Stimulated activated CD4-positive, alpha-beta T cell treated with anti-CD3 and anti-CD28 coated beads, TNF-alpha, amount 100 ng/mL, for 48 hours (primary cell): ENCODE results near the gene GGCX.
"Not testable (repeated sequence)": the region's sequence is repeated elsewhere in the genome, so short reads cannot be mapped to it uniquely, and the experiment has no call there.

Experiments used
- DNase-seq, 3 donors: peaks; one replicate each; pipeline ENCODE4 v3.0.0-alpha.2; 2020; ENCODE audit warnings: low read depth in 3 of 3

The GGCX gene

GRCh38 chr2:85594715-85595300 lies 33.5 kb upstream of the GGCX start:
- DNase-seq, result no peak

DNA sequence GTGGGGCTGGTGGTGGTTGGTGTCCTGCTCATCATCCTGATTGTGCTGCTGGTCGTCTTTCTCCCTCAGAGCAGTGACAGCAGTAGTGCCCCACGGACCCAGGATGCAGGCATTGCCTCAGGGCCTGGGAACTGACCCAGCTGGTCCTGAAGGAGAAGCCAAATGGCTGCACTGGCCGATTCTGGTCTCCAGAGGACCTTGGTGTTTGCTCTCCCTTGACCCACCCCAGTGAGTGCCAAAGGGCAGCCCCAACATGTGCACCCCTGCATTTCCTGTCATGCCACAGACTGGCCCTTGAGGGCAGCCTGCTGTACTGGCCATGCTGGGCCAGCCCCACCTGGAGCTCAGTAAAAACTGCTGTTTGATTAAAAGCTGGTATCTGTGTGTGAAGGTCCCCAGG lies 31.7 kb upstream of the GGCX start:
- no peak for DNase-seq

- not testable (repeated sequence) for DNase-seq
Measured at GRCh38 chr2:85592299-85592698, 31.0 kb upstream of the GGCX start.

DNA sequence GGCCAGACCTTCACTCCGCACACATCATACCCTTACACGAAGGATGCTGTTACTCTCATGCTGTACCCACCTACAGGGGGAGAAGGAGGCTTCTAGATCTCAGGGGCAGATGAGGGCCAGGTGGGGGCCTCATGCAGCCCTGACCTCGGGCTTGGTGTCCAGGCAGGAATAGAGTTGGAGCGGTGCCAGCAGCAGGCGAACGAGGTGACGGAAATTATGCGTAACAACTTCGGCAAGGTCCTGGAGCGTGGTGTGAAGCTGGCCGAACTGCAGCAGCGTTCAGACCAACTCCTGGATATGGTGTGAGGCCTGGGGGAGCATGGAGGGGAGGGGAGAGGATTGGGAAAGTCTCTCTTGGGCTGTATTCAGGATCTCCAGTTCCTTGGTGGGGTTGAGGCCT lies 30.3 kb upstream of the GGCX start:
- DNase-seq, result no peak

DNA sequence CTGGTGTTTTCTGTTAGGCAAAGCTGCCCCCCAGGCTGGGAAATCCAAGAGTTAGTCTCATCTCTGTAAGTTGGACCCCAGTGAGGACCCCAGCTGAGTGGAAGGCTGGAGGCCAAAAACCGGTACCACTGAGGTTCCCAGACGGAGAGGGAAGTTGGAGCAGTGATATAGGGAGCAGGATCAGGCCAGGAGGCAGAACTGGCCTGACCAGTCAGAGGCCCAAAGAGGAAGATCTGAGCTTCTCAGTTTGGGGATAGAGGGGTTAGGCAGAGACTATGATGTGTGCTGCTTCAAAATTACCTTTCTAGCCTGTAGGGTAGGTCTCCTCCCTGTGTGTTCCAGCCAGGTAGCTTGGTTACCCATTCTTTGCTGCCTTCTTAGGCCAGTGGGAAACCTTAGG lies 29.7 kb upstream of the GGCX start:
- no peak for DNase-seq

- no peak for DNase-seq
Measured at GRCh38 chr2:85589982-85590791, 28.9 kb upstream of the GGCX start.

GRCh38 chr2:85589181-85589580 lies 27.9 kb upstream of the GGCX start:
- no peak for DNase-seq

- no peak for DNase-seq
Measured at GRCh38 chr2:85588645-85589044, 27.4 kb upstream of the GGCX start.

- no peak for DNase-seq
Measured at GRCh38 chr2:85588236-85588635, 26.9 kb upstream of the GGCX start.

GRCh38 chr2:85585781-85586105 lies 24.4 kb upstream of the GGCX start:
- no peak for DNase-seq

GRCh38 chr2:85584857-85585780 lies 23.8 kb upstream of the GGCX start:
- DNase-seq, result no peak

- no peak for DNase-seq
Measured at GRCh38 chr2:85584354-85584856, 23.1 kb upstream of the GGCX start, which contains the start of gene VAMP5. Gene VAMP5, plus strand, starts transcription at chr2:85584431. Its CDS starts 60 bp downstream, at chr2:85584491.

- no peak for DNase-seq
Measured at GRCh38 chr2:85583667-85584353, 22.5 kb upstream of the GGCX start.

- no peak for DNase-seq
Measured at GRCh38 chr2:85582492-85582891, 21.2 kb upstream of the GGCX start.

DNA sequence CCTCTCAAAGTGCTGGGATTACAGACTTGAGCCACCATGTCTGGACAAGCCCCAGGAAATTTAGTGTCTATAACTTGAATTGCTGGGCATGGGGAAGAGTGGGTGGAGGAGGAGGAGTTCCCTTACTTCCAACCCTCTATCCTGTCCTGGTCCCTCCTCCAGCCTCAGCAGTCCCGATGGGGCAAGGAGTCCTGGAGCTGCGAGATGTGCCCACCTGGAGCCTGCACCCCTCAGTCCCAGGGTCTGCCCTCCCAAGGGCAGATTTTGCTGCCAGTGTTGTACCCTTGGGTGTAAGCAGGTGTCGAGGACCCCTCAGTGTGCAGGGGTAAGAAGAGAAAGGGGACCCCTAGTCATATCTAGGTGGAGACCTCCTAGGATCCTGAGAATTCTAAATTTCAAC lies 18.9 kb upstream of the GGCX start:
- DNase-seq, result no peak

GRCh38 chr2:85579266-85579935 lies 18.1 kb upstream of the GGCX start:
- DNase-seq, result no peak

DNA sequence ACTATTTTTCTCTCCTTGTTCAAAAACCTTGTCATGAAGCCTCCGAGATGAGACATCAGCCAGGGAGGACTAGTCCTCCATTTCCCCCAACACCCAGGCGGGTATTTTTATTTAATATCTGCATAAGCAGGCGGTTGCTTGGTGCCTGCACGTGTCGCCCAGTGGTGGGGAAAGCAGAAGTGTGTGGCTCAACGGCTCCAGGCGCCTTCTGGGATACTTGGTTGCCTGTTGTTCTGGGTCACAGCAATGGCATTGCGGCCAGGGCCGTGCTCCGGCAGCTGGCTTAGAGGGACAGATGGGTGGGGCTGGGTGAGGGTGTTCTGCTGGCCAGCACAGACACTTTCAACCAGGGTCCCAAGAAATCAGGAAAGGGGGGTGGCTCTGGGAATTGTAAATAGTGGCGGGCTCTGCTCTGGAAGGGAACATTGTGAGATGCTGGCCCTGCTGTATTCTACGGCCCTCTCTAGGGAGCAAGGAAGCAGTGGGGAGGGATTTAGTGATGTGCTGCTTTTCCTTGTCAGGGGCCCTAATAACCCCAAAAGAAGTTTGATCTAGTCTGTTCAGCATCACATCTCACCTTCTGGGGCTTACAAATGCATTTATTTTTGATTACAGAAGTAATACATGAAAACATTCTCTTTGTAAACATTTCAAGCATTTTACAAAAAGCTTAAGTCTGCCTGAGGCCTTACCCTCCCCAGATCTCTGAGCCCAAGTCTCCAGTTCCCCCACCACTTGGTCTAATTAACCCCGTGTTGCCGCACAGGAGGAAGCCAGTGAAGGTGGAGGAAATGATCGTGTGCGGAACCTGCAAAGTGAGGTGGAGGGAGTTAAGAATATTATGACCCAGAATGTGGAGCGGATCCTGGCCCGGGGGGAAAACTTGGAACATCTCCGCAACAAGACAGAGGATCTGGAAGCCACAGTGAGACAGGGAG lies 17.2 kb upstream of the GGCX start:
- DNase-seq, result no peak

DNA sequence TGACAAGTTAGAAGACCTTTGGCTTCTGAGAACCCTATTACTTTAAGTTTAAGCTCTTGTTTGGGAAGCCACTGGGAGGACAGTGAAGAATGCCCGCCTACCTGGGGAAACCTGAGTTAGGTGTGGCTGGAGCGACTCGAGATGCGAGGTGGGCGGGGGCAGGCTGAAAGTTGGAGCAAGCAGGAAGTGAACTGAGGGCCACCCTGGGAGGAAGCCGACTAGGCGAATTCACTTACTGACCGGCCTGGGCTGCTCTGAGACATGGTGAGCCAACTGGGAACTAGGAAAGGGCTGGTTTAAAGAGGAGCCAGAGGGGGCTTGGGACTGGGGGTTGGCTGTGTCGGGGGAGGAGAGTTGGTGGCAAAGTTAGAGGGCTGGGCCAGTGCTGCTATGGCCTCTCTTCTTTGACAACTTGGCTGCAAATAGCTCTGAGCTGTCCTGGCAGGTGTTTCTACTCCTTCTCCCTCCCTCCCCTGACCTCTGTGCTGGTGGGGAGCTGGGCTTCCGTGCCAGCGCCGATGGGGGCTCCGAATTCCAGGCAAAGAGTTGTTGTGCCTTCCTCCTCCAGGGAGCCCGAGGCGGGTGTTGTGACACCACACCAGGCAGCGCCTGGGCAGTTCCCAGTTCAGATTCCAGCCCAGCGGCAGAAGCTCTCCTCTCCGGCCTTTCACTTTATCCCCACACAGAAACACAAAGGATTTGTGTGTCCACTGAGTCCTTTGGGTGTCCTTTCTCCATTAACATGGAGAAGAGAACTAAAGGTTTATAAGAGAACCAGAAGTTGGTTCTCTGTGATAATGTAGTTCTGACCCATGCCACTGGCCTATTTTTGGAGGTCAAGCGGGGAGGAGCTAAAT lies 16.3 kb upstream of the GGCX start, which contains the start of gene VAMP8:
VAMP8 (plus strand) TSS at position 201 of the 857 bp plus-strand sequence; CDS start at position 262, 61 bp downstream.
- DNase-seq, result peak in 1 of 3 donors; percentile 63

- DNase-seq, result no peak
Measured at GRCh38 chr2:85577063-85577385, 15.7 kb upstream of the GGCX start.
